ENCODE measurements around the gene FBXO31. TPM values are rescaled to one million over a fixed set of nuclear protein-coding genes. Genes with fewer than 3 reads are reported as not detected.

The FBXO31 gene
- total and polyA plus RNA-seq, 9 of the 15 experiments (the other 6 are each of a cell fraction or from before 2014, with no cell fraction given) = 0.18 to 33.3 (median 10.9) TPM

- TF ChIP-seq E2F6 (IDR thresholded peaks at IDR 0.05; ENCODE audit: borderline replicate concordance in 1 of 2, extremely low read depth in 1 of 2, insufficient read depth in 1 of 2, insufficient read length in 1 of 2, low read depth in 1 of 2, low read length in 1 of 2, poor library complexity in 1 of 2, severe bottlenecking in 1 of 2) (peak; percentile 53 to 73), EZH2 (IDR thresholded peaks at IDR 0.05; ENCODE audit: borderline replicate concordance, low read depth, low read length) (no peak), PHB (CRISPR knock-in tag; IDR thresholded peaks at IDR 0.05) (no peak), HNRNPLL (IDR thresholded peaks at IDR 0.05; ENCODE audit: low read depth, low read length, poor library complexity, severe bottlenecking) (peak; percentile 48), HINFP (tag; conservative IDR thresholded peaks at IDR 0.05; ENCODE audit: low read depth) (peak; percentile 74), MAX (CRISPR knock-in tag; IDR thresholded peaks at IDR 0.05) (peak; percentile 77), ZNF407 (IDR thresholded peaks at IDR 0.05; ENCODE audit: low read depth) (no peak), ATF4 (CRISPR knock-in tag; IDR thresholded peaks at IDR 0.05) (0 out of 2 replicates have a peak, but pooled peaks have one; percentile 39), ZNF143 (CRISPR knock-in tag; IDR thresholded peaks at IDR 0.05) (0 out of 2 replicates have a peak, but pooled peaks have one; percentile 18), GABPB1 (CRISPR knock-in tag; IDR thresholded peaks at IDR 0.05) (no peak; the same call in 1 of the 2 replicates)
These were observed 742 bp upstream of the FBXO31 start (continued) for GRCh38 chr16:87384162-87384874.

Measured in K562 (cell line).